SW480 (cell line): ENCODE results near the gene ANKRD55.
"Not testable (repeated sequence)": the region's sequence is repeated elsewhere in the genome, so short reads cannot be mapped to it uniquely, and the experiment has no call there.

ENCODE experiments used
- DNase-seq: peaks from one replicate; pipeline ENCODE4 v3.0.0-alpha.2; 2016; ENCODE audit warnings: low spot score

Gene ANKRD55

DNA sequence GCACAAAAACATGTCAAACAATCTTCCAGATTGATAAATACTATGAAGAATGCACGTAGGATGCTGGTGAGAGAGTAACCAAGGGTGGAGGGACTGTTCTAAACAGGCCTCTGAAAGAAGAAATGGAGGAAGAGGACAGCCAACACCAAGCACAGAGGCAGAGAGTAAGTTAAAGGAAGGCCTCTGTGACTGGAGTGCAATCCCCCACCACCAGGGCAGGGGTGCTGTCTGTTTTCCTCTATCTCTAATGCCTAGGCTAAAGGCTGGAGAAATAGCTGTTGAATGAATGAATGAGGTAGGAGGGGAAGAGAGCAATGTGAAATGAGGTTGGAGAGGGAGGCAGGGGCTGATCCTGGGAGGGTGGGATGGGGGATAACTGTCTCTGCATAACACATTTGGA lies 88.9 kb downstream of the ANKRD55 start:
- no peak for DNase-seq

DNA sequence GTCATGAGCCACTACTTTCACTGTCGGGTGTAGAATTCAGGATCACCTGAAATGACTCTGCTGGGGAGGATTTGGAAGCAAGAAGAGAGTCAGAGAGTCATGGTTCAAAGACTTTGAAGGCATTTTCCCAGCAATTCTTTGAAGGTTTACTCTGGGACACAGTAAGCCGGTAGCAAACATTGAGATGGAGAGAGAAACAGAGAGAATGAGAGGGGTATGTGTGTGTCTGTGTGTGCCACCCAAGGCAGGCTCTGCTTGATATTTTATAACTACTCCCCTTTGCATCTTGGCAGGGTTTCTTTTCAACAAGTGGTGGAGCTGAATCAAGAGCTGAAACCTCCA lies 89.8 kb downstream of the ANKRD55 start:
- no peak for DNase-seq

DNA sequence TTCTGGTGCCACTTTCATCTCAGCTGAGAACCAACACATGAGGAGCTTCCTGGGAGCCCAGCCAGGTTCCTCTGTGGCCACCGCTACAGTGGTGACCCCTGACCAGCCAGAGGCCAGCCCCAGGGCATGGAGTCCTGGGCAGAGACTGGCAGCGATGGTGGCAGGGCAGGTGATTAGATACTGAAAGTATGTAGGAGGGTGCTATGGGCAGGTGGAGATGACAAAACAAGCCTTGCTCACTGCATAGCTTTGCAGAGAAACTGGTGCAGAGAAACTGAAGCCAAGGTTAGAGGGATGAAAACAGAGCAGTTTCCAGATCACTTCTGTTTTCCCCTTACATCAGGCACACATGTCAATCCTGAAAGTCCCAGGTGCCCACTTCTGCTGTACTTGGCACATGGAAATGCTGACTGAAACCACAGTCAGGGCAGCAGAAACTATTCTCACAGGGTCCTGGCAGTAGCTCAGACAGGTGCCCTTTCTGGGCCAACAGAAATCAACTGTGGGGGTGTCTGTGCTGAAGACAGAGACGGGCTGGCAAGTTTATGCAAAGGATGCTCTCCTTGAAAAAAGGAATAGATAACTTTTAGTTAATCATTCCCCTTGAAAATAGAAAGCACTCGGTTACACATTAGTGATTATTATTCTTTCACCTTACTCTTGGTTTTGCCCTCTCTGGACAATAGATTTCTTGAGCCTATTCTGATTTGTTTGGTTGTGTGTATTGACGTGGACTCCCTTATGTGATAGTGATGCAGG lies 90.3 kb downstream of the ANKRD55 start:
- no peak for DNase-seq

DNA sequence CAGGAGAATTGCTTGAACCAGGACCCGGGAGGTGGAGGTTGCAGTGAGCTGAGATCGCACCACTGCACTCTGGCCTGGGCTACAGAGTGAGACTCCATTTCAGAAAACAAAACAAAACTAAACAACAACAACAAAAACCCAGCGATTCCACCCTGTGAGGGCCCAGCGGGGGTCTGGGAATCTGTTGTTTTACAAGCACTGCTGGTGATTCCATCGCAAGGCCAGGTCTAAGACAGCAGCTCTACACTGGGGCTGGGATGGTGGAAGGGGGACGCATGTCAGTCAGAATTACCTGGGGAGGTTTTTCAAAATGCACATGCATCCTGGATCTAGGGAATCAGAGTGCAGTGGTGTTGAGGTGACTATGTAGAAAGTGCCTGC lies 90.9 kb downstream of the ANKRD55 start:
- no peak for DNase-seq

DNA sequence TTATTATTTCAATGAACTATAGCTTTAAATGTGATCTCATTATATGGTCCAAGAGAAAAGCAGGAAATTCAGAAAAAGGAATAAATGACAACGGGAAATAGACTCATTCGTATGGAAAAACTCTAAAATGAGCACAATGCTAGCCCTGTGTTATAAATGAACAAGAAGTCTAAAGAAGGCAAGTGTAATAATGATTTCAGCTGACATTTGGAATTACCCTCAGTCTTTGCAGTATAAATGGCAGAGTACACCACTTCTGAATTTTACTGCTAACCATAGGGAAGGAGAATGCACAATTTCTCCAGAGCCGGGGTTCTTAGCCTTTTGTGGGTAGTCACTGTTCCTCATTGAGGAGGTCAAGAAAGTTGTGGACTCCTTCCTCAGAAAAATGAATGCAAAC lies 93.1 kb downstream of the ANKRD55 start:
- no peak for DNase-seq

DNA sequence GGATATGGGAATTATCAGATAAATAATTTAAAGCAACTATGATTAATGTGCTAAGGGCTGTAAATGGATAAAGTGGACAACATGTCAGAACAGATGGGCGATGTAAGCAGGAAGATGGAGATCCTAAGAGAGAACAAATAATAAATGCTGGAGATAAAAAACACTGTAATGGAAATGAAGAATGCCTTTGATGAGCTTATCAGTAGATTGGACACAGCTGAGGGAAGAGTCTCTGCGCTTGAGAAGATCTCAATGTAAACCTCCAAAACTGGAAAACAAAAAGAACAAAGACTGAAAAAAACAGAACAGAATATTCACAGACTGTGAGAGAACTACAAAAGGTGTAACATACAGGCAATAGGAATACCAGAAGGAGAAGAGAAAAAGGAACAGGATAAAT lies 102.5 kb downstream of the ANKRD55 start:
- no peak for DNase-seq

DNA sequence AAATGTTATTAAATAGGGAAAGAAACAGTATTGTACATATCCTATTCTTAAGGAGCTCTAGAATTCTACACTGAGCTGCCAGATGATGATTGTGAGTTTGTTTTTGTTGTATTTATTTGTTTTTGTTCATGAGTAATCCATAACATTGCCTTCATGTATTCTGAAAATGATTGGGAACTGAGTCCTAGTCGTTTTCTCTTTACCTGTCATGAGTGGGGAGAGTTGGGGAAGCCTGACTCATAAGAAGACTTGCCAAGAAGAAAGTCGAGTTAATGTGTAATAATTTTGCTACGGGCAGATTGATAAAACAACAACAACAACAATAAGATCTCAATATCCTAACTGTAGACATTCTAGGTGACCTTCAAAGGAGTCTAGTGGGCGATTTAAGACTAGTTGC lies 103.8 kb downstream of the ANKRD55 start:
- no peak for DNase-seq

DNA sequence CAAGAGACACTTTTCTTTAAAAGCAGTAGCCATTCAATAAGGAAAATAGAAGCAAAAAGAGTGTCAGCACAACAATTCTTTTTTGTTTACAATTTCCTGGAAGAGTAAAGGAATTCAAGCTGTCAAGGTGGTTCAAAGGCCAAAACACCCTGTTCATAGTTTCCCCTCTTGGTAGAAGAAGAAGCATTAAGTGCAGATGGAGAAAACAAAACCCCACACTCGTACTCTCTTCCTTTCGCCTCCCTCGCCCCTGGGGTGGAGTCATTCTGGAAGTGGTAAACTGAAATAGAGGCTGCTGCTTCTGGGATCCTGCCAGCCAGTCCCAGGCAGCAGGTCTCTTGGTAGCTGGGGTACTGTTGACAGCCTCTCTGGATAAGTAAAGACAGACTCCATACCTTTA lies 105.0 kb downstream of the ANKRD55 start:
- DNase-seq: no peak

DNA sequence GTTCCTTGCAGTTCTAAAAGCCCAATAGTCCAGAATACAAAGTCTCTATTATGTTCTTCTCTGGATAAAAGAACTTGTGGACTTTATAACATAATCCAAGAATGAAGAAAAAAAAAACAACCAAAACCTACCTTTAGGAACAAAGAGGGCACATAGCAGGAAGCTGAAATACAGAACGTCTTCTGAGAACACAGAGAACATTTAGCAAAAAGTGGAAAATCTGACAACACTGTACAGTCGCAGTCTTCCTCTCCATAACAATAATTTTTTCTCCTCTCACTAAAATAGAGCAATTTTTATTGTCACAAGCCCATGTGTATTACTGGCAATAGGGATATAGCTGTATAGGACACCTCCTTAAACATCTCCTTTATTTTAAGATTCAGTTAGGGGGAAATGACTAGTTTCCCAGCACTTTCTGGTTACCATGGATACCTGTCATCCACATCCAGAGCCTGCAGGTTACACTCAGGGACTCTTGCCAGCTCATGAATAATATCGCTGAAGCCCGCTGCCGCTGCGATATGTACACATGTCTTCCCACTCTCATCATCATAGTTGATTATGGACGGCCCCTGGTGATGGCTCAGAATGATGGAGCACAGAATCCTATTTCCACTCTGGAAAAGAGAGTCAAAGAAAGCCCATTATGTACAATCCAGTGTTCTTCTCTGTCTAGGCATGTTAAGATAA lies 106.5 kb downstream of the ANKRD55 start:
- no peak for DNase-seq

DNA sequence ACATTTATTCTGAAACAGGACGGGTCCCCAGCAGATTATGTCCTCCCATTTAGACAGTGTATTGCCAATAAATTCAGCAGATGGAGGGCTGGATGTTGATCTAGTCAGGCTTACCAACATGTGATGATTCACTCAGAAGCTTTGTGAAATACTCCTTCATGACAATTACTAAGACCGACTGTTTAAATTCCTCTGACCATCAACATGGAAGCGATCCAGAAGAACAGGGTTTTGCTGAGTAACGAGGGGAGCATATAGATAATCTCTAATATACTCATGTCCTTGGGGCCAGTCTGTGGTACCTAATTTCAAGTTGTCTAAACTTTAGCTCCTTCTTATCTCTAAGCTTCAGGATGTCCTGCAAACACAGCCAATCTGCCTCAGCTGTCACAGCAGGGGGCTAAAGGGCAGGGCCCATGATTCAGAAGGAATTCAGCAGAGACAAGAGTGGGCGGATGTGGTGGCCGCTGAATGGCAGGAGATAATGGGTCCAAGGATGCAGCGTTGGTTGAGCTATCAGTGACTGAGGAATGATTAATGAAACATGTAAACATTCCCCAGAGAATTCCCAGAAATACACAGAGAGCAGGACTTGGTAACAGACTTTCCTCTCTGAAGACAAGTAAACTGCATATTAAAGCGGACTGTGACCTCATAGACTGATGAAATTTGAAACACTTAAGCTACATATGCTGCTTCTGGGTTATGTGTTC lies 109.4 kb downstream of the ANKRD55 start:
- DNase-seq: peak; percentile 89

DNA sequence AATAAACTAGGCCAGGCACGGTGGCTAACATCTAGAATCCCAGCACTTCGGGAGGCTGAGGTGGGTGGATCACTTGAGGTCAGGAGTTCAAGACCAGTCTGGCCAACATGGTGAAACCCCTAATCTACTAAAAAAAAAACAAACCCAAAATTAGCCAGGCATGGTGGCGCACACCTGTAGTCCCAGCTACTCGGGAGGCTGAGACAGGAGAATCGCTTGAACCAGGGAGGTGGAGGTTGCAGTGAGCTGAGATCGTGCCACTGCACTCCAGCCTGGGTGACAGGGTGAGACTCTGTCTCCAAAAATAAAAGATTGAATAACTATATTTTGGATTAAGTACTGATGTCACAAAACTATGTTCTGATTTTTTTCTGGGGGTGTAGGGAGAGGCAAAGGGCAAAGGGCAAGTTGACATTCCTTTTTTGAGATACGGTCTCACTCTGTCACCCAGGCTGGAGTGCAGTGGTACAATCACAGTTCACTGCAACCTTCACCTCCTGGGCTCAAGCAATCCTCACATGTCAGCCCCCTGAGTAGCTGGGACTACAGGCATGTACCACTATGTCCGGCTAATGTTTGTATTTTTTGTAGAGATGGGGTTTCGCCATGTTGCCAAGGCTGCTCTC lies 110.7 kb downstream of the ANKRD55 start:
- not testable (repeated sequence) for DNase-seq

DNA sequence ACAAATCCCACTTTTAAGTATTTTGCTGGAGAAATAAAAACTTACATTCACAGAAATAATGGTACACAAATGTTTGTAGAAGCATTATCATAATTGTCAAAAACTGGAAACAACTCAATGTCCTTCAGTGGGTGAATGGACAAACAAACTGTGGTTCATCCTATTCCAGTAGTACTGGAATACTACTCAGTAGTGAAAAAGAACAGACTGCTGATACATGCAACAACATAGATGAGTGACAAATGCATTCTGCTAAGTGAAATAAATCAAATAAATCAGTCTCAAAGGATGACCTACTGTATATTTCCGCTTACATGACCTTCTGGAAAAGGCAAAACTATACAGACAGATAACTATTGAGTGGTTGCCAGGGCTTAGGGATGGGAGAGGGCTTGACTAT lies 114.1 kb downstream of the ANKRD55 start:
- DNase-seq: no peak

DNA sequence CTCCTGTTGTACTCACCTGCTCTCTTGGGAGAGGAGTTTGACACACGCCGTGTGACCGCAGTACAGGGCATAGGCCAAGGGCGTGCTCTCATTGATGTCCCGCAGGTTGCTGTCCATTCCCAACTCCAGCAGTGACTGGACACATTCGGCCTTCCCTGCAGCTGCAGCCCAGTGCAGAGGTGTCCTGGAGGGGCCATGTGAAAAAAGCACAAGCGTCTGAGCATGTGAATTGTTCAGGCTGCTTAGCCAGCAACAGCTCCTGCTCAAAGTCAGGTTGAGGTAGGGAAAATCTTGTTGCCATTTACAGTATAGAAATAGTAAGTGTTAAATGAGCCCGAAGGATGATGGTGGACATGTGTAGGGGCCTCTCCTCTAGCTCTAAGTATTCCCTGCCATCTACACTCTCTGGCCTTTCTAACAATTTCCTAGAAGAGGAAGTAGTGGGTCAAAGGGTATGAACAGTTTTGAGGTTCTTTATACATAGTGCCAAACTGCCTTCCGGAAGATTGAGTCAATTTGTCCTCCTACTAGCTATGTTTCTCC lies 116.5 kb downstream of the ANKRD55 start:
- DNase-seq: peak; percentile 29

DNA sequence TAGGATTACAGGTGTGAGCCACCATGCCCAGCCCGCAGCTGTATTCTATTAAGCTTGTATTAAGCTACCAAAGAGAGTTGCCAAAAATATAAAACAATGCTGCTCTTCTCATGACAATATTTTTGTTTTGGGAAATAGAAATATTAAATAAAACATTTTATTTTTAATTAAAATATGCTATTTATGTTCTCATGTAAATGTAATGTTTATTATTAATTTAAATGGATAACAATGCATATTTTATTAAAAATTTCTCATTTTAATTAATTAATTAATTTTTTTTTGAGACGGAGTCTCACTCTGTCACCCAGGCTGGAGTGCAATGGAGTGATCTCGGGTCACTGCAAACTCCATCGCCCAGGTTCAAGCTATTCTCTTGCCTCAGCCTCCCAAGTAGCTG lies 117.5 kb downstream of the ANKRD55 start:
- DNase-seq: no peak

DNA sequence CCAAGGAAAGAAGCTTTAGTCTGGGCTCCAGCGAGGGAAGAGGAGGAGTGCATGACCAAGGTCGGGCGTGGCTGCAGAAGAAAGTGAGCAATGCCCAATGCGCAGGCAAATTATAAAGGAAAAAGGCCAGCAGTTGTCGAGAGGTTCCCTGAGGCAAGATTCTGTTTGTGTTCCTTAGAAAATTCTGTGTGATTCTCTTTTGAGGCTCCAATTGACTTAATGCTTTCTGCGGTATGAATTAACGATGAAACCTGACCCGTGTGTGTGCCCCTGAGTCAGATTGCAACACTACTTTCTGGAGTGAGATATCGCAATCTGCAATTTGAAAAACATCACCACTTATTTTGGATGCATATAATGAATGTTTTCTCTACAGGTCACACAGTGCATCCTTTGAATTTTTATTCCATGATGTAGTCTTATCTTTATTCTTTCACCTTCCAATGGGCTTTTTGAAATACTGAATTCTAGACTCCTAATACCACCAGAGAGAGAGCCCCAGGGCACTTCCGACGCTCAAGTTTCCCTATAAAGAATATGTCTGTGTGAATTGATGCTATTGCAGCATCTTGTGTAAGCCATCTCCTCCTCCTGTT lies 120.5 kb downstream of the ANKRD55 start:
- no peak for DNase-seq

DNA sequence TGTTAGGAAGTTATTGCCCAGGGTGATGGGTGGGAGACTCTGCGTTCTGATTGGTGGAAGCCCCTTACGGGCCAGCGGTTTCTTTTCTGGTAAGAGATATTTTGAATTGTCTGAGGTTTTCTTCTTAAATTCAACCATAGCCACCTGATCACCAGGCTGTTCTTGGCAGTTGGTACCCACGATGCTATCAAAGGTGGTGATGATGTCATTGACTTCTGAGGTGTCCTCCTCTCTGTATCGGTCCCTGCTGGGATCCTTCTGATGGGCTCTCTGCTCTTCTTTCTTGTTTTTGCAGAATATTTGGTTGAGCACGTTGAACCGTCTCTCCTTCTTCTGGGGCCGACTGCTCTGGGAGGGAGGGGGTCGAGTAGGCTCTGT lies 121.7 kb downstream of the ANKRD55 start:
- DNase-seq: no peak

DNA sequence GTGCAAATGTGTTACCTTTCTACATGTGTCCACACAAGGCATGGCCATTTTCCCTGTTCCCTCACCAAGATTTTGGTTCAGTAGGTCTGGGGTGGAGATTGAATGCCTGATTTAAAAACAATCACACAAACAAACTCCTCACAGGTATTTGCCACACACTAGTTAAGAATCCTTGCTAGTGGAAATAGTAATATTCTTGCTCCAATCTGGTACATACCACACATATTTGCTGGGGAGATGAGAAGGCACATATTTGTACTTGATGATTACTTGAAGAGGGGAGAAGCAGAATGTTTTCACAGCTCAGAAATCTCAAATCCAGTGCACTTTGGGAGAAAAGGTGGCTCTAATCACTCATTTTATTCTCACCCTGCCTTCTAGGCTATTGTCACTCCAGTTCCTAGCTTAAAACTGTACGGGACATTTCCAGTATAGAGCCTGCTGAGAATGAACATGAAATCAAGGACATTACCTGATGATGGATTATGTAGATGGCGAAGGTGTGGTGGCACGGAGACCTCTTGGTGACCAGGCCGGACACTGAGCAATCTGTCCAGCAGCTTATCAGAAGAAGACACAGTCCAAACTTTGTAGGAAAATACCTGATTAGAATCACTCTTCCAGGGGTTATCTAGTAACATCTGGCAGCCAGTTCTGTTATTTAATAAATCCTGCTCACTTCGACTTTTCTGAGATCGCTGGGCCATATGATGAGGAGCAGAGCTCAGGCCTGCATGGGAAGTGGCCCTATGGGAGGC lies 122.3 kb downstream of the ANKRD55 start:
- DNase-seq: no peak

DNA sequence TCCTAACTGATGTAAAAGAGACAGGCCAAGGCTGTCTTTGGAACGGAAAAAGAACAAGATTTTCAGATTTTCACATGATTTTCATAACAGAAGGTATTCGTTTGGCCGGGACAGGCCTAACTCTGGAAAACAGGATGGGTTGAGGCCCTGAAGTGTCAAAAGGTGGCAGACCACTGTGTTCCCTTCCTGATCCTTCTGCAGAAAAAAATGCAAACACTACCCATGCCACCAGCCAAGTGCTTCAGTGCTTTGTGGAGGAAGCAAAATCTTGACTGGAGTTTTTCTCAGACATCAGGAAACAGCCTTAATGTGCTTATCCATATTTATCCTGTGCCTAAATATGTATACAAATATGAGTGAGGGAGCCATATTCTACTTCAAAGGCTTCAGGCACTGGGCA lies 124.9 kb downstream of the ANKRD55 start:
- DNase-seq: no peak

DNA sequence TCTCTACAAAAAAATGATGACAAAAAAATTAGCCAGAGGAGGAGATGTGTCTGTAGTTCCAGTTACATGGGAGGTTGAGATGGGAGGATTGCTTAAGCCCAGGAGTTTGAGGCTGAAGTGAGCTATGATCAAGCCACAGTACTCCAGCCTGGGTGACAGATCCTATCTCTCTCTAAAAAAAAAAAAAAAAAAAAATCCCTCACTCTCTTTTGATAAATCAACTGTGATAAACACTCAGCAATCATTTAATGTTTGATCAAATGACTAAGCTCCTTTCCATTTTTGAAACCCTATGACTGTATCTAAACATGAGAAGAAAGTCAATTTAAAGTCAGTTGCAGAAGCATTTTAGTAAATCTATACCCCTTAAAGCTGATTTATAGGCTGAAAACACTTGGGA lies 126.3 kb downstream of the ANKRD55 start:
- no peak for DNase-seq

DNA sequence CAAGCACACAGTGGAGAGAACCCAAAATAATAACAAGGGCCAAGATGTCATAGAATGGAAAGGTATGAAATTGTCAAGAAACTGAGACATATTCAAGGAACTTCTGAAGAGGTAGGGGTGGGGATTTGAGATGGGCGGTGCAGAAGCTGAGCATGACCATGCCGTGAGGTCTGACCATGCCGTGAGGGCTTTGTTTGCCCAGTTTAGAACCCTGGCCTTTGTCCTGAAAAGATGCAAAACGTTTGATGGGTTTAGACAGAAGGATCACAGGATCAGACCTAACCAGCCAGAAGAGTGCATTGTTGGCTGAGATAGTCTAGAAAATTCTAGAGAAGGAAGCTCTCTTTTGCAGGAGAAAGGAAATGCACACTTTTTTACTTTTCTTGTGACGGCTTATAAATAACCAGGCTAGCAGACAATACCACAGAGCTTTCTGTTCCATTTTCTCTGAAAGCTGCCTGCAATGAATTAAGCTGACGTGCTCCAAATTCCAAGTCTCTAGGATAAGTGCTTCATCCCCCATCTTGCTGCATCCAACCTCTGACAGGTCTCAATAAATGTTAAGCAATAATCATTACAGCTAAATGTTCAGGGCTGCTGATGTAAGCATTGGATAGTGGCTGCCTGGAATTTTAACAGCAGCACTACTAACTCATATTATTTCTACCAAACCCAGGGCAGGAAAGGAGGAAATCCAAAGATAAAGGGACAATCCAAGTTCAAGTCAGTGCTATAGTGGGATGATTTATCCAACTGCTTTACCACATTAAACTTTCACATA lies 127.4 kb downstream of the ANKRD55 start:
- DNase-seq: no peak

DNA sequence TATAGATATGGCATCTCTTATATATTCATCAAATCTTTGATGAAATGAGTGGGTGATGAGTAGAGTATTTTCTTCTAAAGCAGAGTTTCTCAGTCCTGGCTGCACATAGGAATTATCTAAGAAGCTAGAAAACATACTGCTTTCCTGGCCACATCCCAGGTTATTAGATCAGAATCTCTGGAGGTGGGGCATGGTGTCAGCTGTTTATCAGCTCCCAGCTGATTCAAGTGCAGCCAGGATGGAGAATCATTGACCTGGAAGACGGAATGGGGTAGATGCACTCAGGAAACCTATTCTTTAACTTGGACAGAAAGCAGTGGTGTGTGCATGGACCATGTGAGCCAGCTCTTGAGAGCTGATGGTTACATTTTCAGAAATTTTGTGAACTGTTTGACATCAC lies 130.2 kb downstream of the ANKRD55 start:
- DNase-seq: no peak
